Epithelial cell of proximal tubule (primary cell): ENCODE measurements around the gene FBXL3. TPM values are rescaled to one million over a fixed set of nuclear protein-coding genes. Genes with fewer than 3 reads are reported as not detected.
A peak's percentile ranks its signal among the peaks of the same experiment; 100 is the strongest.

Experiments used
- DNase-seq: peaks from one replicate; pipeline ENCODE4 v3.0.0-alpha.2; 2011; ENCODE audit warnings: low read depth
- H3K4me3 ChIP-seq: 2 replicates; pipeline ENCODE4 v1.5.1; 2011; ENCODE audit warnings: low read depth, mild to moderate bottlenecking, low read length
- total RNA-seq: library from RNA; depleted of rRNA; stranded (reverse); fragments of >200 nt; gene quantifications from 2 replicates; pipeline ENCODE4 v1.2.3, GENCODE V29; 2015
- TF ChIP-seq, protein P1 (sequence below): conservative IDR thresholded peaks from 2 replicates; pipeline ENCODE4 v1.5.1; 2012; ENCODE audit warnings: low read depth, mild to moderate bottlenecking, low read length

The FBXL3 gene
- total RNA-seq, 1 donor from 2014 or later = 32.2 TPM

DNA sequence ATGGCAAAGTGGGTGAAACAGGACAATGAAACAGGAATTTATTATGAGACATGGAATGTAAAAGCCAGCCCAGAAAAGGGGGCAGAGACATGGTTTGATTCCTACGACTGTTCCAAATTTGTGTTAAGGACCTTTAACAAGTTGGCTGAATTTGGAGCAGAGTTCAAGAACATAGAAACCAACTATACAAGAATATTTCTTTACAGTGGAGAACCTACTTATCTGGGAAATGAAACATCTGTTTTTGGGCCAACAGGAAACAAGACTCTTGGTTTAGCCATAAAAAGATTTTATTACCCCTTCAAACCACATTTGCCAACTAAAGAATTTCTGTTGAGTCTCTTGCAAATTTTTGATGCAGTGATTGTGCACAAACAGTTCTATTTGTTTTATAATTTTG is 26.5 kb downstream of the FBXL3 start:
- no peak overlapping the region for H3K4me3 ChIP-seq
- no peak for DNase-seq
- TF ChIP-seq, protein P1, sequence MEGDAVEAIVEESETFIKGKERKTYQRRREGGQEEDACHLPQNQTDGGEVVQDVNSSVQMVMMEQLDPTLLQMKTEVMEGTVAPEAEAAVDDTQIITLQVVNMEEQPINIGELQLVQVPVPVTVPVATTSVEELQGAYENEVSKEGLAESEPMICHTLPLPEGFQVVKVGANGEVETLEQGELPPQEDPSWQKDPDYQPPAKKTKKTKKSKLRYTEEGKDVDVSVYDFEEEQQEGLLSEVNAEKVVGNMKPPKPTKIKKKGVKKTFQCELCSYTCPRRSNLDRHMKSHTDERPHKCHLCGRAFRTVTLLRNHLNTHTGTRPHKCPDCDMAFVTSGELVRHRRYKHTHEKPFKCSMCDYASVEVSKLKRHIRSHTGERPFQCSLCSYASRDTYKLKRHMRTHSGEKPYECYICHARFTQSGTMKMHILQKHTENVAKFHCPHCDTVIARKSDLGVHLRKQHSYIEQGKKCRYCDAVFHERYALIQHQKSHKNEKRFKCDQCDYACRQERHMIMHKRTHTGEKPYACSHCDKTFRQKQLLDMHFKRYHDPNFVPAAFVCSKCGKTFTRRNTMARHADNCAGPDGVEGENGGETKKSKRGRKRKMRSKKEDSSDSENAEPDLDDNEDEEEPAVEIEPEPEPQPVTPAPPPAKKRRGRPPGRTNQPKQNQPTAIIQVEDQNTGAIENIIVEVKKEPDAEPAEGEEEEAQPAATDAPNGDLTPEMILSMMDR = no peak

DNA sequence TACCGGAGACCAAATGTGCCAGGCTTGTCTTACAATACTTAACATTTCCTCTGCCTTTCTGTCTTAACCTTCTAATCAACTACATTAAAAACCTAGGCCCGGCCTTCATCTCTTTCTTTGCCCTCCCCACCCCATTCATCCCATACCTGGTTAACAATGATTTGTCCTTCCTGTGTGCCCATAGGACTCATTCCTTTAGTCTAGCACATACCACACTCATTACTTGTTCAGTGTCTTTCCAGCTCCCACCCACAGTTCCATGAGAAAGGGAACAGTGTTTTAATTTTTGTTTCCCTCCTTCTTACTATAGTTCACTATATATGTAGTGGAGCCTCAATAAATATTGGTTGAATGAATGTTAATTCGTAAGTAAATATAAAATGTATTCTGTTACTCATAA is 32.7 kb downstream of the FBXL3 start:
- TF ChIP-seq, protein P1 = no peak
- DNase-seq = no peak
- no peak overlapping the region for H3K4me3 ChIP-seq

DNA sequence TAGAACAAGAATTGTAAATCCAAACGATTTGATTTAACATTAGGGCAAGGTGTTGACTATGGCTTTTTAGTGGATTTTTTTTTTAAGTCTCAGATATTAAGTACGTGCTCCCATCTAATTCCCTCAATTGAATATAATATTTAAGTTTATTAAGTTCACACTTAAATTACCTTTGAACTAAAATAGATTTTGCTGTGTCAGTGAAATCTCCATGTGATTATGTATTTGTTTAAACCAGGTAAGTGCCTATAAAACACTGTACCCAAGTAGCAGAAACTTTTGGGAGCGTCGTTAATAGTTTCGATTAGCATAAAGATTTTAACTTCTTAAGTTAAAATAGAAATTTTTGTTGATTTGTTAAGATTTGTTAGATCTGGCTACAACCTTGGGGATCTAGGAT is 33.5 kb downstream of the FBXL3 start:
- peak overlapping the region; percentile 95 for H3K4me3 ChIP-seq
- no peak for DNase-seq
- TF ChIP-seq, protein P1 = no peak

DNA sequence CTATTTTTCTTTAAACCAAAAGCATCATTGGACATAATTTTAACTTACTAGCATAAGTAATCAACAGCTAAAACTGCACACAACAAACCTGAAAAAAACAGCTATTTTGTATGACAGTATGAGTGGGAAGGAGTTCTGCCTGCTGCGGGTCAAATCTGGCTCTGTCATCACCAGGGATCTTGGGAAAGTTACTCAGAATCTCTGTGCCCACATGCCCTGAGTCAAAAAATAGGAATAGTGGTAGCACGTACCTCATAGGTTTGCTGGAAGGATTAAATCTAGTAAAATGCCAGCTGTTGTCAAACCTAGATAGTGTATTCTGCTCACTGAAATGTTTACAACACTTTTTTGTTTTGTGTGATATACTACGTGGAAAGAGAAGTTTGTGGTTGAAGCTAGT is 33.9 kb downstream of the FBXL3 start:
- no peak for DNase-seq
- H3K4me3 ChIP-seq = peak overlapping the region; percentile 95
- TF ChIP-seq, protein P1 = no peak

DNA sequence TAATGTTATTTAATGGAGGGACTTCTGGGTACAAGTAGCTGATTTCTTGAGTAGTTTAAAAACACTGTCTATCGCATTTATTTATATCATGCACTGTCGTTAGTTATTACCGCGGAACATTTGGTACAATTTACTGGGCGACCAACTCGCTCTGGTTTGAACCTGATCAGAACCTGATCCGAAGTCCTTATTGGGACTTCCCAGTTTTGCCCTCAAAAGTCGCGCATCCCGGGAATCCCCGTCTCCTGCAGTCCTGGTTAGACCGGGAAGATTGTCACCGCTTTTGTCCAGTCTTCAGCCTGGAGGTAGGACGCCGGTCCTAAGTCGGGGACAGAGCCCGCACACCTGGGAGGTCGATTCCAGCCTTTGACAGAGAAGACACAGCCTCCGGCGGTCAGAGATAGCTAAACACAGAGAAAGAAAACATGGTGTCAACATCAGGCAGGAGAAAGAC is 34.4 kb downstream of the FBXL3 start:
- H3K4me3 ChIP-seq = peak overlapping the region; percentile 95
- TF ChIP-seq, protein P1 = no peak
- DNase-seq = no peak

DNA sequence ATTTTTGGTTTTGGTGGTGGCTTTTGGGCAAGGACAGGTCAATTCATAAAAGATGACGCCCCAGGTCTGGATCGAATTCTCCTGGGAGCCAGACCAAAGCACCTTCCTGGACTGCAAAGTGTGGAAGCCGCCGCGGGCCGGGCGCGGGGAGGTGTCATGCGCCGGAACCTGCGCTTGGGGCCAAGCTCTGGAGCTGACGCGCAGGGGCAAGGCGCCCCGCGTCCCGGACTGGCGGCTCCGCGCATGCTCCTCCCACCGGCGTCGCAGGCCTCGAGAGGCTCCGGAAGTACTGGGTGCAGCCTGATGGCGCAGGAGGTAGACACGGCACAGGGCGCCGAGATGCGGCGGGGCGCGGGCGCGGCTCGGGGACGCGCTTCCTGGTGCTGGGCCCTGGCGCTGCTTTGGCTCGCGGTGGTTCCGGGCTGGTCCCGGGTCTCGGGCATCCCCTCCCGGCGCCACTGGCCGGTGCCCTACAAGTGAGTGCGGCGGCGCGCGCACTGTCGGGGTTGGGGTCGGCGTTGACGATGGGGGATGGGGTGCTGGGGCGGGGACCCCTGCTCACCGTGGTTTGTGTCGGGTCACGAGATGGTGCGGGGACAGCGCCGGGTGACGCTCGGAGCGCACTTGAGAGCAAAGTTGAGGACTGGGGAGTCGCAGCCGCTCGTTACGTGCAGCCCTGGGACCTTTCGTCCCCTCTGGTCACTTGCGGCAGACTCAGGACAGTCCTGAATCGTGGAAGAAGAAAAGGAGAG is 35.0 kb downstream of the FBXL3 start, which contains the start of gene CLN5:
Gene CLN5, plus strand, starts transcription at position 286 of the 752 bp plus-strand sequence. Its CDS starts 18 bp downstream, at position 304.
- DNase-seq = peak; percentile 27
- TF ChIP-seq, protein P1 = no peak
- peak within 1 kb of the TSS; percentile 95 for H3K4me3 ChIP-seq

DNA sequence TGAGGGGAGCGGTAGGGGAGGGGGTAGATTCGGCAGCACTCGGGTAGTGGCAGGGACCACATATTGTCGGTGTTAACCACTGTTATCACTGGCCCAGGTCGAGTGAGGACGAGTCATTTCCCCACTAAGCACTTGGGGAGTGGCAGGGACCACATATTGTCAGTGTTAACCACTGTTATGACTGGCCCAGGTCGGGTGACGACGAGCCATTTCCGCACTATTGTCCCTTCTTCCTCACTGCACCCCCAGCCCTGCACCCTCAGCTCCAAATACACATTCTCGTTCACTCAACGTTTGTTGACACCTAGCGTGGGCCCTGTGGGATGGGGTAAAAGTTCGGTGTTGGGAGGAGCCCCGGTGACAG is 35.5 kb downstream of the FBXL3 start:
- DNase-seq = no peak
- TF ChIP-seq, protein P1 = no peak
- H3K4me3 ChIP-seq = peak overlapping the region; percentile 95
